ENCODE measurements around the gene PRAC1.
"Not testable (repeated sequence)": the region's sequence is repeated elsewhere in the genome, so short reads cannot be mapped to it uniquely, and the experiment has no call there.

The PRAC1 gene

GRCh38 chr17:48720266-48721008, 1.9 kb downstream of the PRAC1 start:
- DNase-seq (ENCODE audit: low read depth), result no peak
- no peak for TF ChIP-seq CTCF (IDR thresholded peaks at IDR 0.05; ENCODE audit: low read length, missing control alignments)
- no peak overlapping the region for H3K4me3 ChIP-seq (replicated peaks; ENCODE audit: low read depth, low read length)

GRCh38 chr17:48719642-48720265, 2.6 kb downstream of the PRAC1 start:
- H3K4me3 ChIP-seq (replicated peaks; ENCODE audit: low read depth, low read length), result no peak overlapping the region
- TF ChIP-seq CTCF (IDR thresholded peaks at IDR 0.05; ENCODE audit: low read length, missing control alignments), result no peak
- DNase-seq (ENCODE audit: low read depth), result no peak

GRCh38 chr17:48718761-48719641, 3.3 kb downstream of the PRAC1 start:
- no peak overlapping the region for H3K4me3 ChIP-seq (replicated peaks; ENCODE audit: low read depth, low read length)
- no peak for DNase-seq (ENCODE audit: low read depth)
- TF ChIP-seq CTCF (IDR thresholded peaks at IDR 0.05; ENCODE audit: low read length, missing control alignments), result no peak

GRCh38 chr17:48718227-48718760, 4.0 kb downstream of the PRAC1 start:
- no peak overlapping the region for H3K4me3 ChIP-seq (replicated peaks; ENCODE audit: low read depth, low read length)
- DNase-seq (ENCODE audit: low read depth), result no peak
- no peak for TF ChIP-seq CTCF (IDR thresholded peaks at IDR 0.05; ENCODE audit: low read length, missing control alignments)

- DNase-seq (ENCODE audit: low read depth), result no peak
- TF ChIP-seq CTCF (IDR thresholded peaks at IDR 0.05; ENCODE audit: low read length, missing control alignments), result no peak
- no peak overlapping the region for H3K4me3 ChIP-seq (replicated peaks; ENCODE audit: low read depth, low read length)
These were observed 4.7 kb downstream of the PRAC1 start for GRCh38 chr17:48717367-48718226.

- H3K4me3 ChIP-seq (replicated peaks; ENCODE audit: low read depth, low read length); DNase-seq (ENCODE audit: low read depth): not testable (repeated sequence)
These were observed 5.8 kb downstream of the PRAC1 start for GRCh38 chr17:48716549-48716948.
